HG03045 (cell line): ENCODE measurements around the gene SAPCD1.

ENCODE experiments used
- ATAC-seq: cut with Tn5 transposase; IDR thresholded peaks from one replicate; pipeline ENCODE4 v1.9.1; 2021; ENCODE audit warnings: mild to moderate bottlenecking, moderate library complexity; ENCODE audit not compliant: unreplicated experiment

SAPCD1 gene

GRCh38 chr6:31762356-31762755 lies at the start of gene SAPCD1:
Gene SAPCD1 (plus strand): TSS chr6:31762656. CDS start chr6:31763055, 399 bp downstream.
- ATAC-seq, result no peak

- ATAC-seq, result no peak
Measured at GRCh38 chr6:31713465-31713864, 49.0 kb upstream of the SAPCD1 start.

- no peak for ATAC-seq
Measured at GRCh38 chr6:31713991-31714684, 48.3 kb upstream of the SAPCD1 start.

- no peak for ATAC-seq
Measured at GRCh38 chr6:31715022-31715958, 47.2 kb upstream of the SAPCD1 start, which contains the start of gene LY6G6D. Gene LY6G6D (plus strand): TSS chr6:31715348. CDS start chr6:31715356, 8 bp downstream.

DNA sequence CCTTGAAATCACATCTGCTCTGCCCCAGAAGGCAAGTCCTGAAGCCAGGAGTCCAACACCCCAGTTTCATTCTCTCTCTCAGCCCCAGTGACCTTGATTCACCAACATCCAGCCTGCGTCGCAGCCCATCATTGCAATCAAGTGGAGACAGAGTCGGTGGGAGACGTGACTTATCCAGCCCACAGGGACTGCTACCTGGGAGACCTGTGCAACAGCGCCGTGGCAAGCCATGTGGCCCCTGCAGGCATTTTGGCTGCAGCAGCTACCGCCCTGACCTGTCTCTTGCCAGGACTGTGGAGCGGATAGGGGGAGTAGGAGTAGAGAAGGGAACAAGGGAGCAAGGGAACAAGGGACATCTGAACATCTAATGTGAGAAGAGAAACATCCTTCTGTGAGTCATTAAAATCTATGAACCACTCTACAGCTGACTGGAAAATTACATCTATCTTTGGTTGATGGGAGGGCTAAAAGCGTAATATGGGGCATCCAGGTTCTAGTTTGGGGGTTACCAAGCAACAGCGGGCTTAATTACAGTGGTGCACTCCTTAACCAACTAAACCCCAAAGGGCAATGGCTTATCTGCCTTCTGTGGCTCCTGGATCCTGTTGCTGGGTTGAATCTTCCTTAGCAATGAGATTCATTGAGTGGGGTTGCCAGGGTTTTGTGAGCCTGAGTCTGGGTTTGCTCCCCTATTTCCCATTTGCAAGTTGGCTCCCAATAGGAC lies 44.8 kb upstream of the SAPCD1 start:
- ATAC-seq, result no peak

DNA sequence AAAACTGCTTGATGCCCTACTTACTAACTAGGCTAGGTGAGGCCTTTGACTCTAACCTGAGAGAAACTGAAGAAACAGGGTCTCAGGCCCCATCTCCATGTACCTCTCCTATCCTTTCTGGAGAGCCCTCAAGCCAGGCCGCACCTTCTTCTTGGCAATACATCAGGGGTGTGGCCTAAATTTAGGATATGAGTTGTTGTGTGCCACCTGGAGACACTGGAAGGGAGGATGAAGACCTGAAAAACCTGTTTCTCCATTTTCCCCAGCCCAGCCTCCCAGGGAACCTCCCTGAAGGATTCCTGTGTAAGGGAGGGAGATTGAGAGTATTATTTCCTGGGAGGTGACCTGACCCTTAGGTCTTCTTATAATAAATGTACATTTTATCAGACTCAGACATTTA lies 44.2 kb upstream of the SAPCD1 start:
- no peak for ATAC-seq

DNA sequence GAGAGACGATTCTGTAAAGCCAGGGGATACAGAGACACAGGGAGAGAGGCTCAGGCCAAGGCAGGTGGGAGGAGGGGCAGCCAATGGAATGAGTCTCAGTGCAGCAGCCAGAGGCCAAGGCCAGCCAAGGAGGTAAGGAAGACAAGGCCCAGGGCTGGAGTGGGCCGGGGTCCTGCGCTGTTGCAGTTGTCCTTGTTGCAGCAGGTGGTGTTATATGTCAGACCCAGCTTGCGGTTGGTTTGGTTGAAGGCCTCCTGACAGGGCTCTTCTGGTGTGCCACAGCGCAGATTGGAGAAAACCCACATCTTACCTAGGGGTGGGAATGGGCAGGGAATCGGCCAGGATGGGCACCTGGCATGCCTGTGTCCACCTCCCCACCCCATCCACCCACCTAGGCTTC lies 43.5 kb upstream of the SAPCD1 start:
- ATAC-seq, result no peak

- no peak for ATAC-seq
Measured at GRCh38 chr6:31720196-31720770, 42.2 kb upstream of the SAPCD1 start.

- ATAC-seq, result no peak
Measured at GRCh38 chr6:31721351-31722020, 41.0 kb upstream of the SAPCD1 start, which contains the start of gene LY6G6C. Gene LY6G6C (minus strand): TSS chr6:31721746. CDS start chr6:31721679, 67 bp downstream.

DNA sequence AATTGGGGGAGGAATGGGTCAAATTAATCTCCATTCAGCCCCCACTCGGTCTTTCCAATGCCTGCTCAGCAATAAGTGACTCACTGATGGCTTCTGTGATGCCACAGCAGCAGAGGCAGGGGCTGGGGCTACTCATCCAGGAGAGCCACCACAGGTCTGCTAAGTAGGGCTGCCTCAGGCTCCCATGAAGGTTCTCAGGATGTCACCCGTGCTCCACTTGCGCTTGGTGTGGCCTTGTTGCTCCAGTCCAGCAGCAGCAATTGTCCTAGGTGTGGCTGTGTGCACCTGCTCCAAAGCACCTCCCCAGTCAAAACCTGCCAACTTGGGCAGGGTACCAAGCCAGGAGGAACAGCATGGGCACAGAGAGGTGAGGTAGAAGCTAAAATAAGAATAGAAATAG lies 40.3 kb upstream of the SAPCD1 start:
- ATAC-seq, result no peak

DNA sequence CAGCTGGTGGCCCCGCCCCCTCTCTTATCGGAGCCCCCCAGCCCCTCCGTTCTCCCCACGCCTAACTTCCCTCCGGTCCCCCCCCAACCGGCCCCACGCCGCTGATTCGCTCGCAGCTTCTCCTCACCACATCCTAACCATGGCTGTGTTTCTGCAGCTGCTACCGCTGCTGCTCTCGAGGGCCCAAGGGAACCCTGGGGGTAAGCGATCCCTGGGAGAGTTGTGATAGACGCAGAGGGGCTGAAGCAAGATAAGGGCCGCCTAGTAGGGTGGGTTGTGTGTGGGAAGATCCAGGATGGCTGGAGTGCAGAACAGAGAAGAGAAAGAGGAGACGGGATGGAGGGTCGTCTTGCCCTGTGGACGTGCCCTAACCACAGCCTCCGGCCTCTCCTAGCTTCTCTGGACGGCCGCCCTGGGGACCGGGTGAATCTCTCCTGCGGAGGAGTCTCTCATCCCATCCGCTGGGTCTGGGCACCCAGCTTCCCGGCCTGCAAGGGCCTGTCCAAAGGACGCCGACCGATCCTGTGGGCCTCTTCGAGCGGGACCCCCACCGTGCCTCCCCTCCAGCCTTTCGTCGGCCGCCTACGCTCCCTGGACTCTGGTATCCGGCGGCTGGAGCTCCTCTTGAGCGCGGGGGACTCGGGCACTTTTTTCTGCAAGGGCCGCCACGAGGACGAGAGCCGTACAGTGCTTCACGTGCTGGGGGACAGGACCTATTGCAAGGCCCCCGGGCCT lies 39.0 kb upstream of the SAPCD1 start, which contains the start of gene MPIG6B:
TSS of gene MPIG6B (plus strand) at position 129 of the 735 bp plus-strand sequence. CDS start at position 140, 11 bp downstream.
- no peak for ATAC-seq

DNA sequence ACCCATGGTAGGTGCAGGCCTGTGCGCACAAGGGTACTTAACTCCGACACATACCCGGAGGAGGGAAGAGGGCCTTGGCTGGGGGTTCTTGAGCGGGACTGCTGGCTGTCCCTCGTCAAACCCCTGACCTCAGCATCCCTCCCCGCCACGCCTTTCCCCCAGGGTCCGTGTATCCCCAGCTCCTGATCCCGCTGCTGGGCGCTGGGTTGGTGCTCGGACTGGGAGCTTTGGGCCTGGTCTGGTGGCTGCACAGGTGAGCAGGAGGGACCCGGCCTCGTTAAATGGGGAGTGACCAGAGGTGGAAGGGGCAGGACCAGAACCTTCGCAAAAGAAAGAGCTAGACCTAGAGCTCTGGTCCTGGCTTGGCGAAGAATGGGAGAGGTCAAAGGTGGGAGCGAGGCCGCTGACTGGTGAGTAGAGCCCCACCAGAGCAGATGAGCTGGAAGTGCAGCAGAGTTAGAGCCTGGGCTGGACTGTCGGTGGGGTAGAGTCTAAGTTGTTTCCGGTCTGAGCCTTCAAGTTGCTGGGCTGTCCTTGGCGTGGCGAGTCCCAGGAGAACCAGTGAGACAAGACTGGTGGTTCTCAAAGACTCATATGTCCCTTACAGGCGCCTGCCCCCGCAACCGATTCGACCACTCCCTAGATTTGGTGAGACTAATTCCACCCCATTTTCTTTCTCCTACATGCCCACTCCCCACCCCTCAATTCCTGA lies 38.3 kb upstream of the SAPCD1 start:
- ATAC-seq, result no peak

GRCh38 chr6:31725502-31726350 lies 36.7 kb upstream of the SAPCD1 start:
- no peak for ATAC-seq

DNA sequence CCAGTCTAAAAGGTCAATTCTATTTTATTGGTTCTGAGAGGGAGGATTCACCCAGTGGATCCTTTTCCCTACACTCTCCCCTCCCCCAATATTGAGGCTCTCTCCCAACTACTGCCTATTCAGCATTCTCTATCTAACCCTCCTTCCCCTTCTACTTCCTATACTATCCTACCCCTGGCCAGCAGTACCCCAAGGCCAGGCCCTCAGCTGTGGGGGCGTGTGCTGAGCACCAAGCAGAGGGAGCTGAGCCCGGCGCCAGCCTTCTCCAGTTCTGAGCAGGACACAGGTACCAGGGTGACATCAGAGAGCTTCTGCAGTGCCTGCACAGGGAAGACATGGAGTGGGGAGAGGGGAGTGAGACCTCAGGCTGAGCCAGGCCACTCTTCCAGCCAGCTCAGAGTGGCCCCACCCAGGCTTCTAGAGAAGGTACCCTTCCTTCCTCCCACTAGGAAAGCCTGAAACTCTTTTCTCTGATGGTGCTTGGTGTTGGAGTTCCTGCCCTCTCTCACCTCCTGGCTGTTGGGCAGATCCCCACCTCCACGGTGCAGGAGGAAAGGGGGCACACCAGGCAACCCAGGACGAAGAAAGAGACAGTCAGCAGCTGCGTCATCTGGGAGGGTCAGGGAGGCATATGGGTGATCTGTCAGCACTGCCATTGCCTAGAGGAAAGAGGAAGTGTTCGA lies 35.3 kb upstream of the SAPCD1 start:
- ATAC-seq, result no peak

DNA sequence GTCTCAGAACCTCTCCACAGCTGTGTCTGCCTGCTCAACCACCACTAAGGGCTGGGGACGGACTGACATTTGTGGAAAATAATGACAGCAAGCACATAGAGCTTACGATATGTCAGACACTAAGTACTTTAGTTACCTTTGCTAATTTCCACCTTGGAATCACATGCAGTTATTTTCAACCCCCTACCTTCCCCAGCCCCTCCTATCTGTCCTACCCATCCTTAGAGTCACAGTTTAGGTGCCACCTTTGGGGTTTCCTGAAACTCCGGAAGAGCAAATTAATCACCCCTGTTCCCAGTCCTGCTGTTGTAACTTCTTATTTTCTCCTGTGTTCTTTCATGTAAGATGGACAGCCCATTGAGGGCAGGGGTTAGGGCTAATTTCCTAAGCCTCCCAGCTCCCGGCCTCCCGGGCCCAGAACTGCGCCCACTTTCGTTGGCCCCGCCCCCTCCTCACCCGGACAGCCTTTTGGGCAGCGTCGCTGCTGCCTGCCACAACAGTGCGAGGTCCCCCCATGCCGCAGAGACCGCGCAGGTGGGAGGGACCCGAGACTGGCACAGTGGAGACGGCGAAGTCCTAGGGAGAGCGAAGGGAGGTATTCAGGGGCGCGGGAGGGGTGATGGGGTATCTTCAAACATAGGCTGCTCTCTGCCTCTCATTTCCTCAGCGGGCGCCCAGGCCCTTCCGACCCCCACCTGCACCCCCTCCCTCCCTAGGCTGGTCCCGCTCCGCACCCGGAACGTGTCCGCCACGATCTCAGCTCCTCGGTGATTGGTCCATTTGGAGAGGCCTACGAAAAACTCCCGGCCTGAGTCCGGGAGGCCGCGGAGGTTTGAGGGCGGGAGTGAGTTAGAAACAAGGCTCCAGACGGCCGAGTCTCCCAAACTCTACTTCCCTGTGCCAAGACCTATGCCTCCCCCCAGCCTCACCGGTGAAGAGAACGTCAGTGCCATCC lies 34.5 kb upstream of the SAPCD1 start:
- ATAC-seq, result no peak
